Activated naive CD8-positive, alpha-beta T cell (primary cell): Measurements from ENCODE around the gene KIAA0513.

Experiments
- H3K27ac Mint-ChIP-seq: one replicate; pipeline ENCODE4 v1.8.0; 2021; ENCODE audit warnings: mixed read lengths
- H3K27me3 Mint-ChIP-seq: one replicate; pipeline ENCODE4 v1.8.0; 2021; ENCODE audit warnings: mixed read lengths
- H3K36me3 Mint-ChIP-seq: one replicate; pipeline ENCODE4 v1.8.0; 2021; ENCODE audit warnings: mixed read lengths
- H3K4me1 Mint-ChIP-seq: one replicate; pipeline ENCODE4 v1.8.0; 2021; ENCODE audit warnings: low read depth, mixed read lengths
- H3K4me3 Mint-ChIP-seq: one replicate; pipeline ENCODE4 v1.8.0; 2021; ENCODE audit warnings: mild to moderate bottlenecking, mixed read lengths
- H3K9me3 Mint-ChIP-seq: one replicate; pipeline ENCODE4 v1.8.0; 2021; ENCODE audit warnings: low read depth, mixed read lengths

KIAA0513 gene

GRCh38 chr16:85062323-85062722, 34.7 kb downstream of the KIAA0513 start:
- H3K27me3 Mint-ChIP-seq = no peaks in the 10 kb centered on the region
- peaks cover 34% of the 10 kb centered on the region for H3K4me1 Mint-ChIP-seq
- H3K27ac Mint-ChIP-seq = no peak overlapping the region

GRCh38 chr16:85062845-85063244, 35.2 kb downstream of the KIAA0513 start:
- peaks cover 29% of the 10 kb centered on the region for H3K4me1 Mint-ChIP-seq
- no peaks in the 10 kb centered on the region for H3K9me3 Mint-ChIP-seq
- no peaks in the 10 kb centered on the region for H3K36me3 Mint-ChIP-seq
- no peak overlapping the region for H3K27ac Mint-ChIP-seq
- no peaks in the 10 kb centered on the region for H3K27me3 Mint-ChIP-seq
- H3K4me3 Mint-ChIP-seq = no peak overlapping the region

More at GRCh38 chr16:85062323-85062722, 34.7 kb downstream of the KIAA0513 start:
- H3K4me3 Mint-ChIP-seq = no peak overlapping the region
- H3K9me3 Mint-ChIP-seq = no peaks in the 10 kb centered on the region
- H3K36me3 Mint-ChIP-seq = no peaks in the 10 kb centered on the region

GRCh38 chr16:85064186-85064585, 36.6 kb downstream of the KIAA0513 start:
- Mint-ChIP-seq H3K27ac (no peak overlapping the region), H3K27me3 (no peaks in the 10 kb centered on the region), H3K36me3 (no peaks in the 10 kb centered on the region), H3K9me3 (no peaks in the 10 kb centered on the region), H3K4me3 (no peak overlapping the region), H3K4me1 (peaks cover 20% of the 10 kb centered on the region)

GRCh38 chr16:85065099-85065498, 37.5 kb downstream of the KIAA0513 start:
- Mint-ChIP-seq H3K4me1 (peaks cover 20% of the 10 kb centered on the region), H3K9me3 (no peaks in the 10 kb centered on the region), H3K36me3 (no peaks in the 10 kb centered on the region), H3K27me3 (no peaks in the 10 kb centered on the region), H3K4me3 (no peak overlapping the region), H3K27ac (no peak overlapping the region)

GRCh38 chr16:85066346-85066885, 38.8 kb downstream of the KIAA0513 start:
- Mint-ChIP-seq H3K4me1 (peaks cover 17% of the 10 kb centered on the region), H3K9me3 (no peaks in the 10 kb centered on the region), H3K4me3 (no peak overlapping the region), H3K27ac (no peak overlapping the region), H3K27me3 (no peaks in the 10 kb centered on the region), H3K36me3 (peaks cover 3% of the 10 kb centered on the region)

- no peak overlapping the region for H3K4me3 Mint-ChIP-seq
- H3K27ac Mint-ChIP-seq = no peak overlapping the region
- peaks cover 6% of the 10 kb centered on the region for H3K36me3 Mint-ChIP-seq
- H3K27me3 Mint-ChIP-seq = no peaks in the 10 kb centered on the region
- H3K4me1 Mint-ChIP-seq = peaks cover 12% of the 10 kb centered on the region
- no peaks in the 10 kb centered on the region for H3K9me3 Mint-ChIP-seq
These were observed 39.4 kb downstream of the KIAA0513 start for GRCh38 chr16:85067024-85067423.

GRCh38 chr16:85067426-85067825, 39.8 kb downstream of the KIAA0513 start:
- Mint-ChIP-seq H3K9me3 (no peaks in the 10 kb centered on the region), H3K36me3 (peaks cover 6% of the 10 kb centered on the region), H3K4me3 (no peak overlapping the region), H3K27ac (no peak overlapping the region), H3K4me1 (peaks cover 8% of the 10 kb centered on the region), H3K27me3 (no peaks in the 10 kb centered on the region)

GRCh38 chr16:85068746-85069145, 41.2 kb downstream of the KIAA0513 start:
- Mint-ChIP-seq H3K27ac (no peak overlapping the region), H3K9me3 (no peaks in the 10 kb centered on the region)

GRCh38 chr16:85069171-85069570, 41.6 kb downstream of the KIAA0513 start:
- peaks cover 6% of the 10 kb centered on the region for H3K36me3 Mint-ChIP-seq
- H3K4me3 Mint-ChIP-seq = no peak overlapping the region
- H3K9me3 Mint-ChIP-seq = no peaks in the 10 kb centered on the region
- no peaks in the 10 kb centered on the region for H3K27me3 Mint-ChIP-seq
- no peak overlapping the region for H3K27ac Mint-ChIP-seq
- H3K4me1 Mint-ChIP-seq = peaks cover 2% of the 10 kb centered on the region

More at GRCh38 chr16:85068746-85069145, 41.2 kb downstream of the KIAA0513 start:
- Mint-ChIP-seq H3K27me3 (no peaks in the 10 kb centered on the region), H3K4me3 (no peak overlapping the region), H3K4me1 (peaks cover 2% of the 10 kb centered on the region), H3K36me3 (peaks cover 6% of the 10 kb centered on the region)

- no peaks in the 10 kb centered on the region for H3K9me3 Mint-ChIP-seq
- no peaks in the 10 kb centered on the region for H3K27me3 Mint-ChIP-seq
- H3K4me1 Mint-ChIP-seq = no peaks in the 10 kb centered on the region
- no peak overlapping the region for H3K4me3 Mint-ChIP-seq
- peaks cover 6% of the 10 kb centered on the region for H3K36me3 Mint-ChIP-seq
- H3K27ac Mint-ChIP-seq = no peak overlapping the region
These were observed 44.7 kb downstream of the KIAA0513 start for GRCh38 chr16:85072076-85072860.

- Mint-ChIP-seq H3K27me3 (no peaks in the 10 kb centered on the region), H3K36me3 (peaks cover 6% of the 10 kb centered on the region), H3K9me3 (no peaks in the 10 kb centered on the region), H3K4me1 (no peaks in the 10 kb centered on the region), H3K27ac (no peak overlapping the region), H3K4me3 (no peak overlapping the region)
These were observed 45.4 kb downstream of the KIAA0513 start for GRCh38 chr16:85072947-85073346.

- Mint-ChIP-seq H3K36me3 (peaks cover 6% of the 10 kb centered on the region), H3K4me3 (no peak overlapping the region), H3K9me3 (no peaks in the 10 kb centered on the region), H3K4me1 (no peaks in the 10 kb centered on the region), H3K27ac (no peak overlapping the region), H3K27me3 (no peaks in the 10 kb centered on the region)
These were observed 46.8 kb downstream of the KIAA0513 start for GRCh38 chr16:85074225-85074914.

GRCh38 chr16:85075236-85075924, 47.8 kb downstream of the KIAA0513 start:
- Mint-ChIP-seq H3K36me3 (peaks cover 6% of the 10 kb centered on the region), H3K9me3 (no peaks in the 10 kb centered on the region), H3K4me1 (no peaks in the 10 kb centered on the region), H3K4me3 (no peak overlapping the region), H3K27me3 (no peaks in the 10 kb centered on the region), H3K27ac (no peak overlapping the region)

- H3K27ac Mint-ChIP-seq = no peak overlapping the region
- H3K36me3 Mint-ChIP-seq = no peaks in the 10 kb centered on the region
- no peaks in the 10 kb centered on the region for H3K27me3 Mint-ChIP-seq
- no peak overlapping the region for H3K4me3 Mint-ChIP-seq
- no peaks in the 10 kb centered on the region for H3K4me1 Mint-ChIP-seq
- no peaks in the 10 kb centered on the region for H3K9me3 Mint-ChIP-seq
These were observed 49.4 kb downstream of the KIAA0513 start for GRCh38 chr16:85077039-85077438.

- Mint-ChIP-seq H3K4me1 (peaks cover 2% of the 10 kb centered on the region), H3K36me3 (no peaks in the 10 kb centered on the region)
These were observed 50.1 kb downstream of the KIAA0513 start for GRCh38 chr16:85077576-85078125.

More at GRCh38 chr16:85077576-85078125, 50.1 kb downstream of the KIAA0513 start:
- Mint-ChIP-seq H3K9me3 (no peaks in the 10 kb centered on the region), H3K27ac (no peak overlapping the region), H3K27me3 (no peaks in the 10 kb centered on the region), H3K4me3 (no peak overlapping the region)
